ENCODE results near the gene TUBB. TPM values are rescaled to one million over a fixed set of nuclear protein-coding genes. Genes with fewer than 3 reads are reported as not detected.
"Not testable (repeated sequence)": the region's sequence is repeated elsewhere in the genome, so short reads cannot be mapped to it uniquely, and the experiment has no call there.

Gene TUBB
- total and polyA plus RNA-seq, 4 donors, result 483 to 1,220 (median 938) TPM

- H3K36me3 ChIP-seq (ENCODE audit: control insufficient read depth, insufficient read depth, low read length), result no peaks in the 10 kb centered on the region
- no peak overlapping the region for H3K4me3 ChIP-seq (ENCODE audit: low read depth, low read length)
- H3K9me3 ChIP-seq (ENCODE audit: control insufficient read depth, insufficient read depth, low read length), result no peaks in the 10 kb centered on the region
- H3K27ac ChIP-seq (ENCODE audit: low read depth, low read length), result no peak overlapping the region
- no peak for DNase-seq (ENCODE audit: low read depth in 4 of 6, low spot score in 6 of 6)
- no peaks in the 10 kb centered on the region for H3K27me3 ChIP-seq (ENCODE audit: control insufficient read depth, insufficient read depth, low read length)
- peaks cover 20% of the 10 kb centered on the region for H3K4me1 ChIP-seq (ENCODE audit: control insufficient read depth, insufficient read depth, low read length)
- WGBS (ENCODE audit: insufficient coverage), result 66% methylated on average over 3 of the region's 8 CpGs
Observed at GRCh38 chr6:30748851-30749540, 28.8 kb downstream of the TUBB start.

- Histone ChIP-seq H3K27me3 (ENCODE audit: control insufficient read depth, insufficient read depth, low read length) (no peaks in the 10 kb centered on the region), H3K4me3 (ENCODE audit: low read depth, low read length) (no peak overlapping the region), H3K36me3 (ENCODE audit: control insufficient read depth, insufficient read depth, low read length) (no peaks in the 10 kb centered on the region), H3K27ac (ENCODE audit: low read depth, low read length) (no peak overlapping the region), H3K4me1 (ENCODE audit: control insufficient read depth, insufficient read depth, low read length) (peaks cover 12% of the 10 kb centered on the region), H3K9me3 (ENCODE audit: control insufficient read depth, insufficient read depth, low read length) (no peaks in the 10 kb centered on the region)
- 92% methylated on average over 8 of the region's 12 CpGs for WGBS (ENCODE audit: insufficient coverage)
- DNase-seq (ENCODE audit: low read depth in 4 of 6, low spot score in 6 of 6), result no peak
Observed at GRCh38 chr6:30749554-30750378, 29.6 kb downstream of the TUBB start.

GRCh38 chr6:30750379-30750668, 30.2 kb downstream of the TUBB start:
- H3K27me3 ChIP-seq (ENCODE audit: control insufficient read depth, insufficient read depth, low read length), result no peaks in the 10 kb centered on the region
- H3K4me1 ChIP-seq (ENCODE audit: control insufficient read depth, insufficient read depth, low read length), result peaks cover 8% of the 10 kb centered on the region
- no peak overlapping the region for H3K4me3 ChIP-seq (ENCODE audit: low read depth, low read length)
- H3K9me3 ChIP-seq (ENCODE audit: control insufficient read depth, insufficient read depth, low read length), result no peaks in the 10 kb centered on the region
- H3K27ac ChIP-seq (ENCODE audit: low read depth, low read length), result no peak overlapping the region
- no peak for DNase-seq (ENCODE audit: low read depth in 4 of 6, low spot score in 6 of 6)
- no peaks in the 10 kb centered on the region for H3K36me3 ChIP-seq (ENCODE audit: control insufficient read depth, insufficient read depth, low read length)

DNA sequence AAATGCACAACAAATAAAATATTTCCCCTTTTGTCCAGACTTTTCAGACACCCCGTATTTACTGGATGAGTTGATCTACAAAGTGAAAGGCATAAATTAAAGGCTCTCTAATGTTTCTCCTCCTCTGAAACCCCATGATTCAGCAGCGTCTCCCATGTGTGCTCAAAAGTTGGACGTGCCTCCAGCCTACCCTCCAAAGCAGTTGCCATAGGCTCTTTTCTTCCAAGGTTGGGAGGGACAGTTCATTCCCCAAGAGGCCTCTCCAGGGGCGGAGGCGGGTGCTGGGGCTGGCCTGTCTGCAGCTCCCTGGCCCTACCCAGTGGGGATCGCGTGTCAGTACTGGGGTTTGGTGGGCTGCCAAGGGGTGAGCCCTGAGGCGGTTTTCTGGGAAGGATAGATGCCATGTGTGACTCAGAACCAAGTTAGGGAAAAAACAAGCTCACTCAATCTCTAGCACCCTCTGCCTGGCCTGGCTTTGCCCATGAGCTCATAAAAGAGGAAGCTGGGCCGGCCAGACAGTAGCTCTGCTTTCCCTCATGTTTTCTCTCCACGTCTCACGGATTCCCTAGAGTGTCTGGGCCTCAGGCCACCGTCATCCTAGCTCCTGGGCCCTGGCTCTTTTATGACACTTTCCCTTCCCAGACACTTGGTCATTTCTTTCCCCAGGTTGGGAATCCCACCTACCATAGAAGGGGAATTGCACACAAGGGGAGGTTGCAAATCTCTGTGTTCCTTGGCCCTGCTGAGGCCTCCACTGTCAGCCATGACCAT, 32.2 kb downstream of the TUBB start:
- H3K9me3 ChIP-seq (ENCODE audit: control insufficient read depth, insufficient read depth, low read length), result no peaks in the 10 kb centered on the region
- no peaks in the 10 kb centered on the region for H3K27me3 ChIP-seq (ENCODE audit: control insufficient read depth, insufficient read depth, low read length)
- H3K36me3 ChIP-seq (ENCODE audit: control insufficient read depth, insufficient read depth, low read length), result no peaks in the 10 kb centered on the region
- H3K4me1 ChIP-seq (ENCODE audit: control insufficient read depth, insufficient read depth, low read length), result peaks cover 8% of the 10 kb centered on the region
- peak overlapping the region; percentile 70 for H3K27ac ChIP-seq (ENCODE audit: low read depth, low read length)
- DNase-seq (ENCODE audit: low read depth in 4 of 6, low spot score in 6 of 6), result peak in 1 of 6 donors; percentile 79
- WGBS (ENCODE audit: insufficient coverage), result 46% methylated on average over 6 of the region's 12 CpGs
- H3K4me3 ChIP-seq (ENCODE audit: low read depth, low read length), result no peak overlapping the region

- Histone ChIP-seq H3K27me3 (ENCODE audit: control insufficient read depth, insufficient read depth, low read length) (no peaks in the 10 kb centered on the region), H3K4me1 (ENCODE audit: control insufficient read depth, insufficient read depth, low read length) (peaks cover 8% of the 10 kb centered on the region), H3K9me3 (ENCODE audit: control insufficient read depth, insufficient read depth, low read length) (no peaks in the 10 kb centered on the region), H3K4me3 (ENCODE audit: low read depth, low read length) (no peak overlapping the region), H3K36me3 (ENCODE audit: control insufficient read depth, insufficient read depth, low read length) (no peaks in the 10 kb centered on the region), H3K27ac (ENCODE audit: low read depth, low read length) (no peak overlapping the region)
- DNase-seq (ENCODE audit: low read depth in 4 of 6, low spot score in 6 of 6), result no peak
- 100% methylated on average over 1 of the region's 3 CpGs for whole genome bisulfite sequencing (ENCODE audit: insufficient coverage)
Observed at GRCh38 chr6:30754631-30755030, 34.5 kb downstream of the TUBB start.

- H3K36me3 ChIP-seq (ENCODE audit: control insufficient read depth, insufficient read depth, low read length); H3K4me3 ChIP-seq (ENCODE audit: low read depth, low read length); H3K4me1 ChIP-seq (ENCODE audit: control insufficient read depth, insufficient read depth, low read length); H3K27ac ChIP-seq (ENCODE audit: low read depth, low read length); H3K9me3 ChIP-seq (ENCODE audit: control insufficient read depth, insufficient read depth, low read length); DNase-seq (ENCODE audit: low read depth in 4 of 6, low spot score in 6 of 6); H3K27me3 ChIP-seq (ENCODE audit: control insufficient read depth, insufficient read depth, low read length): not testable (repeated sequence)
- 94% methylated on average over 5 of the region's 7 CpGs for WGBS (ENCODE audit: insufficient coverage)
Observed at GRCh38 chr6:30756405-30757003, 36.4 kb downstream of the TUBB start.

DNA sequence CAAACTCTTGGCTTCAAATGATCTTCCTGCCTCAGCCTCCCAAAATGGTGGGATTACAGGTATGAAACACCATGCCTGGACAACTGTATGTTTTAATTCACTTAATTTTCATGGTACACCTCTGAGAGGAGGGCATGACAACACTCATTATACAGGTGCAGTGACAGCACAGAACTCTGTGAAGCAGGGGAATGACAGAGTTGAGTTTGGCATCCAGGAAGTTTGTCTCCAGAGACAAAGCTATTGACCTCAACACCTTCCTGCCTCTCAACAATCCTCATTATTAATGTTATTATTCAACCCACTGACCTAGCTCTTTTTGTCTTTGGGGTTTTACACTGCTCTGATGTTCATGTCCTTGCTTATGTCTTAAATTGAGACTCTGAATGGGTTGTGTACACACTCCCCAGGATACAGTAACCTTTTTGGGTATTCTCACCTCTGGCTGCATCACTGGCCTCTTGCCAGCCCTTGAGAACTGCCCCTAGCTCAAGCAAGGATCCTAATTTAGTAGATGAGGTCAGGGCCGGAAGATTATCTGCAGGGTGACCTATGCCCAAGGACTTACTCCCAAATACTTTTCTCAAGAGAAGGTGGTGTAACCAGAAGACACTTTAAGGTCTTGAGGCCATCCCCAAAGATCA, 37.2 kb downstream of the TUBB start:
- WGBS (ENCODE audit: insufficient coverage), result 100% methylated on average over 1 of the region's 1 CpG

GRCh38 chr6:30759575-30760239, 39.6 kb downstream of the TUBB start:
- Histone ChIP-seq H3K27me3 (ENCODE audit: control insufficient read depth, insufficient read depth, low read length) (no peaks in the 10 kb centered on the region), H3K4me3 (ENCODE audit: low read depth, low read length) (no peak overlapping the region), H3K4me1 (ENCODE audit: control insufficient read depth, insufficient read depth, low read length) (peaks cover 7% of the 10 kb centered on the region), H3K27ac (ENCODE audit: low read depth, low read length) (no peak overlapping the region), H3K9me3 (ENCODE audit: control insufficient read depth, insufficient read depth, low read length) (no peaks in the 10 kb centered on the region), H3K36me3 (ENCODE audit: control insufficient read depth, insufficient read depth, low read length) (no peaks in the 10 kb centered on the region)
- 97% methylated on average over 8 of the region's 10 CpGs for WGBS (ENCODE audit: insufficient coverage)
- no peak for DNase-seq (ENCODE audit: low read depth in 4 of 6, low spot score in 6 of 6)

More for the DNA sequence above, 37.2 kb downstream of the TUBB start:
- no peaks in the 10 kb centered on the region for H3K36me3 ChIP-seq (ENCODE audit: control insufficient read depth, insufficient read depth, low read length)
- no peak overlapping the region for H3K27ac ChIP-seq (ENCODE audit: low read depth, low read length)
- H3K4me1 ChIP-seq (ENCODE audit: control insufficient read depth, insufficient read depth, low read length), result peaks cover 5% of the 10 kb centered on the region
- H3K9me3 ChIP-seq (ENCODE audit: control insufficient read depth, insufficient read depth, low read length), result no peaks in the 10 kb centered on the region
- no peak for DNase-seq (ENCODE audit: low read depth in 4 of 6, low spot score in 6 of 6)
- no peaks in the 10 kb centered on the region for H3K27me3 ChIP-seq (ENCODE audit: control insufficient read depth, insufficient read depth, low read length)
- H3K4me3 ChIP-seq (ENCODE audit: low read depth, low read length), result no peak overlapping the region

DNA sequence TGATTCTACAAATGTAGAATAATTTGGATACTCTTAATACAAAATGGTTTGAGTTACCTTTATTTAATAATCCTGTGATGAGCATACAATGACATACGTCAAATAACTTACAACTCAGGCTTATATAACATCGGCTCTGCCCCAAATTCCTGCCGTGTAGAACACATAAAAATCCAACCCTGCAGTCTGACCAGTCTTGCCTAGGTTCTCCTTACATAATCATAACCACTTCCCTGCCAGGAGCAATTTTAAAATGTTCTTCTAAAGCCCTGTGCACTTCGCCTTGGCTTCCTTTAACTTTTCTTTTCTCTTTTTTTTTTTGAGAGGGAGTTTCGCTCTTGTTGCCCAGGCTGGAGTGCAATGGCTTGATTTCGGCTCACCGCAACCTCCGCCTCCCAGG, 40.4 kb downstream of the TUBB start:
- H3K27ac ChIP-seq (ENCODE audit: low read depth, low read length), result no peak overlapping the region
- no peaks in the 10 kb centered on the region for H3K27me3 ChIP-seq (ENCODE audit: control insufficient read depth, insufficient read depth, low read length)
- H3K4me1 ChIP-seq (ENCODE audit: control insufficient read depth, insufficient read depth, low read length), result peaks cover 7% of the 10 kb centered on the region
- no peaks in the 10 kb centered on the region for H3K9me3 ChIP-seq (ENCODE audit: control insufficient read depth, insufficient read depth, low read length)
- H3K36me3 ChIP-seq (ENCODE audit: control insufficient read depth, insufficient read depth, low read length), result no peaks in the 10 kb centered on the region
- DNase-seq (ENCODE audit: low read depth in 4 of 6, low spot score in 6 of 6), result no peak
- no peak overlapping the region for H3K4me3 ChIP-seq (ENCODE audit: low read depth, low read length)
- WGBS (ENCODE audit: insufficient coverage), result 92% methylated on average over 7 of the region's 8 CpGs
